Mesodermal cell (in vitro differentiated cells): ENCODE data around the gene CCDC157.
"Not testable (repeated sequence)": the region's sequence is repeated elsewhere in the genome, so short reads cannot be mapped to it uniquely, and the experiment has no call there.

Experiments used
- H3K27ac ChIP-seq: 2 replicates; pipeline ENCODE4 v1.7.0; 2013; ENCODE audit warnings: mild to moderate bottlenecking, low read depth, low read length, moderate library complexity; ENCODE audit not compliant: severe bottlenecking
- H3K36me3 ChIP-seq: 2 replicates; pipeline ENCODE4 v1.7.1; 2013; ENCODE audit warnings: mild to moderate bottlenecking, low read length, moderate library complexity; ENCODE audit not compliant: control insufficient read depth, insufficient read depth
- H3K4me1 ChIP-seq: one replicate; pipeline ENCODE4 v1.7.1; 2013; ENCODE audit warnings: mild to moderate bottlenecking, low read length; ENCODE audit not compliant: insufficient read depth, control insufficient read depth, poor library complexity, severe bottlenecking
- H3K4me3 ChIP-seq: 2 replicates; pipeline ENCODE4 v1.7.0; 2013; ENCODE audit warnings: low read length, control low read depth, mild to moderate bottlenecking; ENCODE audit not compliant: insufficient read depth, poor library complexity, severe bottlenecking; ENCODE audit errors: extremely low read depth
- H3K9me3 ChIP-seq: 2 replicates; pipeline ENCODE4 v1.7.1; 2013; ENCODE audit warnings: mild to moderate bottlenecking, low read length, moderate library complexity; ENCODE audit not compliant: control insufficient read depth
- whole genome bisulfite sequencing, 2 experiments: methylation state at CpG; one replicate each; pipeline ENCODE4 v1.1.5; 2013; ENCODE audit warnings: missing lambda C conversion rate in 2 of 2; ENCODE audit not compliant: insufficient coverage in 2 of 2; 5-methylcytosine and 5-hydroxymethylcytosine counted together

The CCDC157 gene

DNA sequence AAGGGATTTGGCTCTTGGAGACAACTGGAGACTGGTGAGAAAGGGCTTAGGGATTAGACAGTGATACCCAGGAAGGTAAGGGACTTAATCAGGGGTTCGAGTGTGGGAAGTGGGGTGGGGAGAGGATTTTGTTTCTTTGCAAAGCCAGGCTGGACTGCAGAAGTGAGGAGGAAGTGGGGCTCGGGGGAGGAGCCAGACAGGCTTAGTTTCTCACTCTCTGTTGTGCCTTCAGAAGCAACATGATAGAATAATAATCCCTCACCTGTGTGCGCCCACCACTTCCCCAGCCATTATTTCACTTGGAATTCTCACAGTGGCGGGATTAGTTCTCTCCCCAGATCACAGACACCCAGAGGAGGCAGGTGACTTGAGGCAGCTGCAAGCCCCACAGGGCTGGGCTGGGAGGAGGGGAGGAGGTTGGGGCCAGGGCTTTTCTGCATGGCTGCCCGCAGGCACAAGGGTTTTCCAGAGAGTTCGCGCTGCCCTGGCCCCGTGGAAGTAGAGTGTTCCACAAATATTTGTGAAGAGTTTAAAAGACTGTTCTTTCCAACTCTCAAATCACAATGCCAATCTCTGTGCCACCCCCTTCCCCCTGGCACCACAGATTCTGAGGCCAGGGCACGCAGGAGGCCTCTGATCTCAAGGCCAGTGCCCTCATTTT, 36.0 kb downstream of the CCDC157 start:
- Histone ChIP-seq H3K27ac (no peak overlapping the region), H3K36me3 (no peaks in the 10 kb centered on the region), H3K4me3 (no peak overlapping the region), H3K4me1 (peaks cover 10% of the 10 kb centered on the region), H3K9me3 (peaks cover 5% of the 10 kb centered on the region)
- 64 to 81% methylated on average over 2 to 3 of the region's 9 CpGs for WGBS, 2 experiments

DNA sequence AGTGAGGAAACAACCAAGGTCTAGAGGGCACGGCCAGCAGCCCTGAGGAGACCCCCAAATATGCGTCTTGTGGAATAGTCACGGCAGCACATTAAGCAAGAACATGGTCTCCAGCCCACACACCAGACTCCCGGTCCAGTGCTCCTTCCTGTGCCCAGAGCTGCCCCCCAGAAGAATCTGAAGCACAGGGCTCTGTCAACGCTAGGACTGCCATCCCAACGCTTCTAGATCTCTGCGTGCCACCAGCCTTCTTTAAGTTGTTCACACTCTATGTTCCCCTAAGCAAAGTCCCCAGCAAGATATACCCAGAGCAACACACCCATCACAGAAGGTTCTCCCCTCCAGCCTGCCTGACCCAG, 36.5 kb downstream of the CCDC157 start:
- no peak overlapping the region for H3K4me3 ChIP-seq
- H3K4me1 ChIP-seq = peaks cover 15% of the 10 kb centered on the region
- H3K9me3 ChIP-seq = peaks cover 5% of the 10 kb centered on the region
- WGBS, 2 experiments = 78 to 82% methylated on average over 6 to 7 of the region's 7 CpGs
- no peaks in the 10 kb centered on the region for H3K36me3 ChIP-seq
- no peak overlapping the region for H3K27ac ChIP-seq

DNA sequence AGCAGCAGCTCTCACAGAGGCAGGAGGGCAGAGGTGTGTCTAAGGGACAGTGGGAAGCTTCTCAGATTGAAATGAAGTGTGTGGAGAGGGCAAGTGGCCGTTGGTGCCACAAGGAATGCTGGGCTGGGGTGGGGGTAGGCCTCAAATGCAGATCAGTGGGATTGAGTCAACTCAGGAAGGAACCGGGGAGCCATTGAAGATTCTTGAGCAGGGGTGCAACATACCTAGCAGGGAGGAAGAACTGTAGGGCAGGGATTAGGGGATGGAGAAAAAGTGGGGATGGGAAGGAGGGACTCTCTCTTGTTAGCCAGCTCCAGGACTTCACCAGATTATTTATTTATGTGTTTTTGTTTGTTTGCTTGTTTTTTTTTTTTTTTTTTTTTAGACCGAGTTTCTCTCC, 37.1 kb downstream of the CCDC157 start:
- WGBS, 2 experiments = 75 to 100% methylated on average over 1 to 2 of the region's 3 CpGs
- no peak overlapping the region for H3K4me3 ChIP-seq

DNA sequence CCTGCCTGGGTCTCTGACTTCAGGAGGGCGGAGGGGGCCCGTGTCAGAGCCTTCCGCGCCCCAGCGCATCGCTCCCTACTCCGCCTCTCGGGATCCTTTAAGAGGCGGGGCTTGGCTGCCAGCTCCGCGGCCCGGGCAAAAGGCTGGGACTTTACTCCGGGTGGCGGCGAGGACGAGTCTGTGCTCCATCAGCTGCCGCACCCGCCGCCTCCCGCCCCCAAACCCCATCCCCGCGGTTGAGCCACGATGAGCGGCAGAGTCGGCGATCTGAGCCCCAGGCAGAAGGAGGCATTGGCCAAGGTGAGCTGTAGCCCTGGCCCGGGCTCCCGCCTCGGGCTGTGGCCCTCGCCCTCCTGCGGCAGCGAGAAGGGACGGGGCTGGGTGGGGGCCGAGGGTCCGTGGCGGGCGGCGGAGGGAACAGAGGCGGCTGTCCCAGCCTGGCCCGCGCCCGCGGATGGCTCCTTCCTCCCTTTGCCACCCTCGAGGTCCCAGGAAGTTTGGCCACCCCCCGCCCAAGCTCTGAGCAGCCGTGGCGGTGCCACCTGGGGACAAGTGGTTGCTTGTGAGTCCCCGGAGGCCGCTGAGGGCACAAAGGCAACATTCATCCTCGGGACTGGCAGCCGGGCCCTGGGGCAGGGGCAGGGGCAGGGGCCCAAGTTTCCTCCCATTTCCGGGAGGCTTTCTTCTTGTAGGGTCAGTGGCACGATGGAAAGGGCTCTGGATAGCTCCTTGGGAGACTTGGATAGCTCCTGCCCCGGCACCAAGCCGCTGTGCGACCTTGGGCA, 40.3 kb downstream of the CCDC157 start, which contains the start of gene SEC14L2:
Gene SEC14L2 (plus strand): TSS at position 148 of the 785 bp plus-strand sequence. CDS start 99 bp downstream, at position 247.
- H3K36me3 ChIP-seq = peaks cover 3% of the 10 kb centered on the region
- no peaks in the 10 kb centered on the region for H3K9me3 ChIP-seq
- peaks cover 27% of the 10 kb centered on the region for H3K4me1 ChIP-seq
- peak within 1 kb of the TSS; percentile 65 for H3K4me3 ChIP-seq
- H3K27ac ChIP-seq = no peak within 1 kb of the TSS
- 1 to 2% methylated on average over 23 to 48 of the region's 56 CpGs for WGBS, 2 experiments

More for the DNA sequence above, 37.1 kb downstream of the CCDC157 start:
- peaks cover 5% of the 10 kb centered on the region for H3K9me3 ChIP-seq
- peaks cover 18% of the 10 kb centered on the region for H3K4me1 ChIP-seq
- H3K27ac ChIP-seq = no peak overlapping the region
- no peaks in the 10 kb centered on the region for H3K36me3 ChIP-seq

DNA sequence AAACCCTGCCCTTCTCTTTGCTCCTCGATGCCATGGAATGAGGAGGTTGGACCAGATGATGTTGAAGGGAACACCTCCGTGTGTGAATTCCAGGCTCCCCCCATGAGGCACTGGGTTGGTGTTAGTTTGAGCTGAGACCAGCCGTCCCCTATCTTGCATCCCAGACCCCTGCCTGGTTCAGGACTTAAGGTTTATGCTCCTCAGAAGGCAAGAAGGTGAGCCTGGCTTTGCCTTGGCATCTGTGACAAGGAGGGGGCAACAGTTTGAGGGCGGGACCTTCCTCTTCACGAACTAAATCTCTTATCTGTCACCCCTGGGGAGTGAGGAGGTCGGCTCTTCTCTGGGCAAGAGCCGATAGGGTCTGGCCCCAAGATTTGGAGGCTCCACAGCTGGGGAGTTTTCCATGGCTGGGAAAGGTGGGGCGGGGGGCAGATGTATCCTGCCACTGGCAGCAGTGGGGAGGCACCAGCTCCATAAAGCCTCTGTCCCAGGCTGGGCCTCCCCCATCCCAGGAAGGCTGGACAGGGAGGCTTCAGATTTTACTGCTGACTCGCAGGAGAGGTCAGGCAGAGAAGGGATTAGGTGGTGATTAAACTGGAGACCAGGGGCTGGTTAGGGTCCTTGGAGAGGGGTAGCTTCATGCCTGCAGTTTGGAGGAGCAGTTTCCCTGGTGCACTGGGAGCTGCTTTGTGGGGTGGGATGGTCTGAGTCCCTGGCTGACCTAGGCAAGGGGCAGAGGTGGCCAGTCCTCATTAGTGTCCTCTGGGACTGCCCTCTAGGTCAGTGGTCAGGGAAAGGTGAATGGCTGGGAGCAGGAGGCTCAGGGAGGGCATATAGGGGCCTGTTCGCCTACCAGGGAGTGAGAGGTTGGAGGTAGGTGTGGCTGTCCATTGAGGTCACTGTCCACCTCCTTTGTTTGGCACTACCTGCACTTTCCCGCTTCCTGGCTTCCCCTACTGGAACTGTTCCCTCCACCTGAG, 41.1 kb downstream of the CCDC157 start:
- peak overlapping the region; percentile 65 for H3K4me3 ChIP-seq
- H3K9me3 ChIP-seq = no peaks in the 10 kb centered on the region
- no peak overlapping the region for H3K27ac ChIP-seq
- 30 to 35% methylated on average over 5 to 6 of the region's 11 CpGs for WGBS, 2 experiments
- peaks cover 7% of the 10 kb centered on the region for H3K36me3 ChIP-seq
- peaks cover 30% of the 10 kb centered on the region for H3K4me1 ChIP-seq

DNA sequence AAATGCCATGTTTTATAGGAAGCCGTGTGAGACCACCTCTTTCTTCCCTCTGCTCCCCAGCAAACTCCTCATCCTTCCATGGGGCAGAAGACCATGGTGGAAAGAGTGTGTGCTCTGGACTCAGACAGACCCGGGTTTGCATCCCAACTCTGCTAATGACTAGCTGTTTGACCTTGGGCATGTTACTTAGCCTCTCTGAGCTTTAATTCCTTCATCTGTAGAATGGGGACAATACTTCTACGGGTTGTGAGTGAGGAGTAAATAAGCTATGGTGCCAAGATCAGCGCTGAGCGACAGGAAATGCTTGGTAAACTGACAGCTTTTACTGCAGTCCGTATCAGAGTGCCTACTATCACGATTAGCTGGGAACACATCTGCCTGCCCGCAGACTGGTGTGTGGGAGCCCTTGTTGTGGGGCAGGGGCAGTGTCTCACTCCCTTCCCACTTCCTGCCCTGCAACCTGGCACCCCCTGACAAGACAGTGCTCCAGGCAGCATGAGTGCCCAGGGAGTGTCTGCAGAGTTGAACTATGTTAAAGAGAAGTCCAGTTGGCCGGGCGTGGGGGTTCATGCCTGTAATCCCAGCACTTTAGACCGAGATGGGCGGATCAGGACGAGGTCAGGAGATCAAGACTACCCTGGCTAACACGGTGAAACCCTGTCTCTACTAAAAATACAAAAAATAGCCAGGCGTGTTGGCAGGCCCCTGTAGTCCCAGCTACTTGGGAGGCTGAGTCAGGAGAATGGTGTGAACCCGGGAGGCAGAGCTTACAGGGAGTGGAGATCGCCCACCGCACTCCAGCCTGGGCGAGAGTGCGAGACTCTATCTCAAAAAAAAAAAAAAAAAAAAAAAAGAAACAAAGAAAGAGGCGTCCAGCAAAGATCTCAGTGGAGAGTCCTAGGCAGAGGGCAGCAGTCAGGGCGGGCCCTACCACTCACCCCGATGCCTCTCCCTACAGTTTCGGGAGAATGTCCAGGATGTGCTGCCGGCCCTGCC, 42.2 kb downstream of the CCDC157 start:
- no peak overlapping the region for H3K27ac ChIP-seq
- H3K4me3 ChIP-seq = no peak overlapping the region
- peaks cover 27% of the 10 kb centered on the region for H3K4me1 ChIP-seq
- no peaks in the 10 kb centered on the region for H3K9me3 ChIP-seq
- 89% methylated on average over 17 to 19 of the region's 25 CpGs for WGBS, 2 experiments
- peaks cover 13% of the 10 kb centered on the region for H3K36me3 ChIP-seq

DNA sequence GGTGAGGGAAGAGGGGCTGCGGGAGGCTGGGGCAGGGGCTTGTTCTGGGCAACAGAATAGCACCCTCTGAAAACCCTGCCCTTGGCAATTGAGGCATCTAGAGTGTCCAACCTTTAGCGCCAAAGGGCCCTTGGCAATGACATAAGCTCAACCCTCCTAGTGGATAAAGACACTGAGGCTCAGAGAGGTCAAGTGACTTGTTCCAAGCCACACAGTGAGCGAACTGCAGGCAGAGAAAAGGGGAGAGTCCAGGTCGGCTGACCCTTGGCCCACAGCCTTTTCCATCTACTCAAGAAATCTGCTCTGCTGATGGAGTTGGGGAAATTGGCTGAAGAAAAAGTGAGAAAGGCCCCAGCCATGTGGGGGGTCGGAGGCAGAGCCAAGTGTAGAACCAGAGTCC, 42.9 kb downstream of the CCDC157 start:
- whole genome bisulfite sequencing, 2 experiments = 90 to 97% methylated on average over 3 to 5 of the region's 5 CpGs
- no peak overlapping the region for H3K4me3 ChIP-seq
- peaks cover 27% of the 10 kb centered on the region for H3K4me1 ChIP-seq
- H3K36me3 ChIP-seq = peaks cover 19% of the 10 kb centered on the region
- H3K27ac ChIP-seq = no peak overlapping the region
- no peaks in the 10 kb centered on the region for H3K9me3 ChIP-seq

DNA sequence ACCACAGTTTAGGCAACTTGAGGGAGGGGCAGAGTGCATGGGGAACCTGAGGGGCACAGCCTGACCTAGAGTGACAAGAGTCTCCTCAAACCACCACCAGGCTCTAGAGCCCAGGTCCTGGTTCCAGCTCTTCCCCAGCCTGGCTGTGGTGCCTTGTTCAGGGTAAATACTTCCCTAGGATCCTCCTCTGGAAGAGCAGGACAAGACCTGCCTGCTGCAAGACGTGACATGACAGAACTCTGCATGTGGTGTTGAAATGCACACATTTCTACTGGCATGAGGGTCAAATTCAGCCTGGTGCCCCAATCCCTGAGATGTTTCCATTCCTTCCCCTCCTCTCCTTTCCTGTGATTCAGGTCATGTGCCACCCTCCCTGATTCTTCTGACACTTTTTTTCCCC, 43.4 kb downstream of the CCDC157 start:
- H3K27ac ChIP-seq = no peak overlapping the region
- H3K9me3 ChIP-seq = no peaks in the 10 kb centered on the region
- 88 to 100% methylated on average over 1 of the region's 1 CpG for WGBS, 2 experiments
- H3K4me3 ChIP-seq = no peak overlapping the region
- H3K4me1 ChIP-seq = peaks cover 27% of the 10 kb centered on the region
- H3K36me3 ChIP-seq = peaks cover 19% of the 10 kb centered on the region

DNA sequence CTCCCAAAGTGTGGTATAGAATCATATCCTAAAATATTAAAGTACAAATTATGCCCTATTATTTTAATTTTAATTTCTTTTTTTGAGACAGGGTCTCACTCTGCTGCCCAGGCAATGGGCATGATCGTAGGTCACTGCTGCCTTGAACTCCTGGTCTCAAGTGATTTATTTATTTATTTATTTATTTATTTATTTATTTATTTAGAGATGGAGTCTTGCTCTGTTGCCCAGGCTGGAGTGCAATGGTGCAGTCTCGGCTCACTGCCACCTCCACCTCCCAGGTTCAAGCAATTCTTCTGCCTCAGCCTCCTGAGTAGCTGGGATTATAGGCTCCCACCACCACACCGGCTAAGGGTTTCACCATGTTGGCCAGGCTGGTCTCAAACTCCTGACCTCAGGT, 44.2 kb downstream of the CCDC157 start:
- WGBS, 2 experiments = 100% methylated on average over 2 of the region's 3 CpGs
- Histone ChIP-seq H3K4me1 (peaks cover 27% of the 10 kb centered on the region), H3K36me3 (peaks cover 22% of the 10 kb centered on the region)
- H3K9me3 ChIP-seq, H3K4me3 ChIP-seq, H3K27ac ChIP-seq: not testable (repeated sequence)
